Retinal pigment epithelial cell (primary cell): ENCODE measurements around the gene ARG1.
"Not testable (repeated sequence)": the region's sequence is repeated elsewhere in the genome, so short reads cannot be mapped to it uniquely, and the experiment has no call there.

Source experiments
- DNase-seq: peaks from one replicate; pipeline ENCODE4 v3.0.0-alpha.2; 2010; ENCODE audit warnings: low read depth
- H3K4me3 ChIP-seq: 2 replicates; pipeline ENCODE4 v1.5.1; 2011; ENCODE audit warnings: mild to moderate bottlenecking, low read length, control low read depth, moderate library complexity
- TF ChIP-seq, protein P1 (sequence below): conservative IDR thresholded peaks from 2 replicates; pipeline ENCODE4 v1.5.1; 2011; ENCODE audit warnings: low read depth, low read length, control low read depth, inconsistent platforms

ARG1 gene

GRCh38 chr6:131572686-131573415 is at the start of gene ARG1:
ARG1 (plus strand) TSS chr6:131573226; CDS start chr6:131573283, 57 bp downstream.
- TF ChIP-seq, protein P1, sequence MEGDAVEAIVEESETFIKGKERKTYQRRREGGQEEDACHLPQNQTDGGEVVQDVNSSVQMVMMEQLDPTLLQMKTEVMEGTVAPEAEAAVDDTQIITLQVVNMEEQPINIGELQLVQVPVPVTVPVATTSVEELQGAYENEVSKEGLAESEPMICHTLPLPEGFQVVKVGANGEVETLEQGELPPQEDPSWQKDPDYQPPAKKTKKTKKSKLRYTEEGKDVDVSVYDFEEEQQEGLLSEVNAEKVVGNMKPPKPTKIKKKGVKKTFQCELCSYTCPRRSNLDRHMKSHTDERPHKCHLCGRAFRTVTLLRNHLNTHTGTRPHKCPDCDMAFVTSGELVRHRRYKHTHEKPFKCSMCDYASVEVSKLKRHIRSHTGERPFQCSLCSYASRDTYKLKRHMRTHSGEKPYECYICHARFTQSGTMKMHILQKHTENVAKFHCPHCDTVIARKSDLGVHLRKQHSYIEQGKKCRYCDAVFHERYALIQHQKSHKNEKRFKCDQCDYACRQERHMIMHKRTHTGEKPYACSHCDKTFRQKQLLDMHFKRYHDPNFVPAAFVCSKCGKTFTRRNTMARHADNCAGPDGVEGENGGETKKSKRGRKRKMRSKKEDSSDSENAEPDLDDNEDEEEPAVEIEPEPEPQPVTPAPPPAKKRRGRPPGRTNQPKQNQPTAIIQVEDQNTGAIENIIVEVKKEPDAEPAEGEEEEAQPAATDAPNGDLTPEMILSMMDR: no peak
- H3K4me3 ChIP-seq: no peak within 1 kb of the TSS
- DNase-seq: no peak

DNA sequence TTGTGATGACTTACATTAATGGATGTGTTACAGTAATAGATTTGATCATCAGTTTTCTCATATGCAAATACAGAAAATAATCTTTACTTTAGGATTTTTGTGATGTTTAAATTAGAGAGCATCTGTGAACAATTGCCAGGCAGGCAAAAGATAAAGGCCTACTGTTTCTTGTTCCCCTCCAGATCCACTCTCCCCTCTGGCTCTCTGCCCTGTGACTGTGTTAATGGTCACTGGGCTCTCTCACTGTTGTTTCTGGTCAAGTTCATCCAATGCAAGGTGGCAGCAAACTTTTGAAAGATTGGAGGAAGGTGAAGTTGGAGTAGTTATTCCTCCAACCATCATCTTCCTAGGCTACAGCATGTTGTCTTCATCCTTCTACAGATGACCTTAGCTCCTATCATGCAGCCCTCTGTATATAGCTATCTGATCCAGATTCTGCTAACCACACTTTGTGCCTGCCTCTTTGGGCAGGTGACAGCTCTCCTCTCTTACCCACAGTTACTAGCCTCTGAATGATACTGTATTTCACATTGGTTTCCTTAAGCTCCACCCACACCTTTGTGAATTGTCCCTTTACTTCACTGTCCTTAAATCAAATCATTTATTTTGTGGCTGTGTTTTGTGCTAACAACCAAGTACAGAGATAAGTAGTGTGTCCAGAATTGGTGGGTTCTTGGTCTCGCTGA is 48.9 kb upstream of the ARG1 start:
- DNase-seq: no peak
- TF ChIP-seq, protein P1: no peak
- H3K4me3 ChIP-seq: no peak overlapping the region

DNA sequence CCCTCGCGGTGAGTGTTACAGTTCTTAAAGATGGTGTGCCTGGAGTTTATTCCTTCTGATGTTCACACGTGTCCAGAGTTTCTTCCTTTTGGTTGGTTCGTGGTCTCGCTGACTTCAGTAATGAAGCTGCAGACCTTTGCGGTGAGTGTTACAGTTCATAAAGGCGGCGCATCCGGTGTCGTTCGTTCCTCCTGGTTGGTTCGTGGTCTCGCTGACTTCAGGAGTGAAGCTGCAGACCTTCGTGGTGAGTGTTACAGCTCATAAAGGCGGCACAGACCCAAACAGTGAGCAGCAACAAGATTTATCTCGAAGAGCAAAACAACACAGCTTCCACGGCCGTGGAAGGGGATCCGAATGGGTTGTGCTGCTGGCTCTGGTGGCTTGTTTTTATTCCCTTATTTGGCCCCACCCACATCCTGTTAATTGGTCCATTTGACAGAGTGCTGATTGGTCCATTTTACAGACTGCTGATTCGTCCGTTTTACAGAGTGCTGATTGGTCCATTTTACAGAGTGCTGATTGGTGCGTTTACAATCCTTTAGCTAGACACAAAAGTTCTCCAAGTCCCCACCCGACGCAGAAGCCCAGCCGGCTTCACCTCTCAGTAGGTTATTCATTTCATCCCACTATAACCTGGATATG is 48.2 kb upstream of the ARG1 start:
- H3K4me3 ChIP-seq: no peak overlapping the region
- TF ChIP-seq, protein P1: no peak
- DNase-seq: no peak

GRCh38 chr6:131530936-131531335 is 42.1 kb upstream of the ARG1 start:
- DNase-seq, H3K4me3 ChIP-seq: not testable (repeated sequence)

- H3K4me3 ChIP-seq, DNase-seq: not testable (repeated sequence)
Observed at GRCh38 chr6:131531681-131532080, 41.3 kb upstream of the ARG1 start.

- TF ChIP-seq, protein P1: no peak
- no peak for DNase-seq
- no peak overlapping the region for H3K4me3 ChIP-seq
Observed at GRCh38 chr6:131532580-131533039, 40.4 kb upstream of the ARG1 start.

DNA sequence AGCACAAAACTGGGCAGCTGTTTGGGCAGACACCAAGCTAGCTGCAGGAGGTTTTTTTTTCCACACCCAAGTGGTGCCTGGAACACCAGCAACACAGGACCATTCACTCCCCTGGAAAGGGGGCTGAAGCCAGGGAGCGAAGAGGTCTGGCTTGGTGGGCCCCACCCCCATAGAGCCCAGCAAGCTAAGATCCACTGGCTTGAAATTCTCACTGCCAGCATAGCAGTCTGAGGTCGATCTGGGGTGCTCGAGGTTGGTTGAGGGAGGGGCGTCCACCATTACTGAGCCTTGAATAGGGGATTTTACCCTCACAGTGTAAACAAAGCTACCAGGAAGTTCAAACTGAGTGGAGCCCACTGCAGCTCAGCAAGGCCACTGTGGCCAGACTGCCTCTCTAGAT is 34.4 kb upstream of the ARG1 start:
- not testable (repeated sequence) for DNase-seq, H3K4me3 ChIP-seq

- TF ChIP-seq, protein P1: no peak
- DNase-seq: no peak
- no peak overlapping the region for H3K4me3 ChIP-seq
Observed at GRCh38 chr6:131545317-131545716, 27.7 kb upstream of the ARG1 start.
